Fibroblast of lung (primary cell): ENCODE measurements around the gene OR5K2.

Experiments
- CTCF ChIP-seq, 2 donors: IDR thresholded peaks in 1 of 2; conservative IDR thresholded peaks in 1 of 2; 1 replicate in 1 of 2; 2 replicates in 1 of 2; pipeline ENCODE4 v1.5.1; 2011 to 2012; ENCODE audit warnings: low read length in 2 of 2, control low read depth in 1 of 2, inconsistent platforms in 1 of 2, low read depth in 1 of 2, mild to moderate bottlenecking in 1 of 2
- EZH2 ChIP-seq: IDR thresholded peaks from 2 replicates; pipeline ENCODE4 v1.5.1; 2012; ENCODE audit warnings: low read length, control low read depth, mild to moderate bottlenecking; ENCODE audit errors: missing control alignments

DNA sequence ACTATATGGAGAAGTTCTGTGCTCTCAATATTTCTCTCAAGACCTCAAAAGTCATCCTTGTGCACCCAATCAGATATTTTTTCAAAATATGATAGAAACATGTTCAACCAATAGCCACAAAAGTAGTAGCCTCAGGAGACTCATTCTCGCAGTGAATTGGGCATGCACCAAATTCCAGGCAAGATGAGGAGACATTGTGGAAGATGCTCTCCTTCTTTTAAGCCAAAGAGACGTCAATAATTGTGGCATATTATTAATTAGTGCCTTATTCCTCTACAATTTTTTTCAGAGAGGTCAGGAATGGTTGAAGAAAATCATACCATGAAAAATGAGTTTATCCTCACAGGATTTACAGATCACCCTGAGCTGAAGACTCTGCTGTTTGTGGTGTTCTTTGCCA, at the start of gene OR5K2:
- TF ChIP-seq CTCF (conservative IDR thresholded peaks at IDR 0.05 in 1 of 2, IDR thresholded peaks at IDR 0.05 in 1 of 2; ENCODE audit: low read depth in 1 of 2, low read length in 2 of 2) (no peak), EZH2 (no peak)
